GM12878 (cell line): ENCODE results near the gene SSTR4. TPM values are rescaled to one million over a fixed set of nuclear protein-coding genes. Genes with fewer than 3 reads are reported as not detected.

Experiments
- ATAC-seq: fragments of 200-7000 bp; cut with Tn5 transposase; 3 replicates; pipeline ENCODE4 v1.9.1; 2020; ENCODE audit warnings: mild to moderate bottlenecking, moderate library complexity
- BruUV-seq: library from RNA; stranded (reverse); fragments of 400-500 nt; replicated peaks from 2 replicates; lab custom pipeline; 2021; lab: Mats Ljungman, UMichigan
- CTCF ChIA-PET: fragments of 300-600 bp; sonication (Branson Sonifier 250); formaldehyde crosslinking; extraction: SDS; loops from one replicate; lab custom pipeline; 2021; ENCODE audit warnings: inconsistent platforms; lab: Yijun Ruan, JAX
- POLR2A ChIA-PET: fragments of 350-600 bp; formaldehyde crosslinking; extraction: SDS; loops from one replicate; lab custom pipeline; 2021; ENCODE audit warnings: inconsistent platforms; lab: Charles Lee
- RAD21 ChIA-PET: fragments of 300-600 bp; sonication (Branson Sonifier 250); formaldehyde crosslinking; loops from one replicate; lab custom pipeline; 2023; ENCODE audit warnings: antibody characterized with exemption; ENCODE audit not compliant: unreplicated experiment; lab: Charles Lee
- SMC1A ChIA-PET: fragments of 300-600 bp; sonication (Branson Sonifier 250); formaldehyde crosslinking; loops from one replicate; lab custom pipeline; 2023; ENCODE audit not compliant: unreplicated experiment, uncharacterized antibody; lab: Charles Lee
- DNase-seq: peaks from one replicate; pipeline ENCODE4 v3.0.0-alpha.2; 2011; ENCODE audit warnings: low read depth, low spot score
- FAIRE-seq: peaks from 3 replicates; lab custom pipeline; 2011; peaks lifted over from hg19 to GRCh38; lab: Jason Lieb, UNC
- H2AFZ ChIP-seq: 2 replicates; pipeline ENCODE4 v1.6.0; 2011; ENCODE audit warnings: low read depth, low read length, control low read depth; ENCODE audit not compliant: control insufficient read depth
- H3K27ac ChIP-seq: 2 replicates; pipeline ENCODE4 v1.5.1; 2011; ENCODE audit warnings: control low read depth; ENCODE audit not compliant: control insufficient read depth, insufficient read depth
- H3K27me3 ChIP-seq, 2 experiments: replicated peaks in 1 of 2; 2 replicates each; pipeline versions ENCODE4 v1.6.0 to v1.6.1; 2011; ENCODE audit warnings: low read length in 1 of 2; ENCODE audit not compliant: control insufficient read depth in 2 of 2, insufficient read depth in 2 of 2
- H3K36me3 ChIP-seq, 2 experiments: 2 replicates each; pipeline ENCODE4 v1.5.1; 2011; ENCODE audit warnings: low read length in 1 of 2; ENCODE audit not compliant: control insufficient read depth in 2 of 2, insufficient read depth in 2 of 2
- H3K4me1 ChIP-seq: 2 replicates; pipeline ENCODE4 v1.6.1; 2011; ENCODE audit warnings: mild to moderate bottlenecking, low read length, moderate library complexity, mixed read lengths; ENCODE audit not compliant: control insufficient read depth, insufficient read depth
- H3K4me2 ChIP-seq: 2 replicates; pipeline ENCODE4 v1.6.0; 2011; ENCODE audit warnings: control low read depth; ENCODE audit not compliant: control insufficient read depth, insufficient read depth
- H3K4me3 ChIP-seq: fragments of 200-600 bp; sonication (generic); 2 replicates; pipeline ENCODE4 v1.5.1; 2016
- H3K79me2 ChIP-seq: 2 replicates; pipeline ENCODE4 v1.6.0; 2011; ENCODE audit warnings: low read length; ENCODE audit not compliant: control insufficient read depth, insufficient read depth
- H3K9ac ChIP-seq: 2 replicates; pipeline ENCODE4 v1.8.0; 2011; ENCODE audit warnings: low read length, control low read depth, mixed read lengths; ENCODE audit not compliant: control insufficient read depth, insufficient read depth
- H3K9me3 ChIP-seq: replicated peaks from 3 replicates; pipeline ENCODE4 v1.5.1; 2011; ENCODE audit warnings: mild to moderate bottlenecking, low read length; ENCODE audit not compliant: control insufficient read depth, insufficient read depth
- H4K20me1 ChIP-seq: 2 replicates; pipeline ENCODE4 v1.6.0; 2011; ENCODE audit not compliant: control insufficient read depth, insufficient read depth
- BCL11A ChIP-seq: IDR thresholded peaks from 2 replicates; pipeline ENCODE4 v1.6.1; 2011; ENCODE audit warnings: low read depth, low read length
- EP300 ChIP-seq, 2 experiments: fragments of 150-350 bp in 1 of 2; IDR thresholded peaks; 2 replicates each; pipeline ENCODE4 v1.6.1; 2011 to 2012; ENCODE audit warnings: low read depth in 2 of 2, low read length in 2 of 2, borderline replicate concordance in 1 of 2, improper control_type of control experiment in 1 of 2, inconsistent platforms in 1 of 2; ENCODE audit not compliant: control insufficient read depth in 1 of 2
- ESRRA ChIP-seq: IDR thresholded peaks from 2 replicates; pipeline ENCODE4 v1.6.1; 2012; ENCODE audit warnings: mild to moderate bottlenecking, low read length, improper control_type of control experiment
- HDAC6 ChIP-seq: fragments of 200-600 bp; sonication (generic); IDR thresholded peaks from one replicate; pipeline ENCODE4 v1.8.0; 2017; ENCODE audit warnings: antibody characterized with exemption; ENCODE audit not compliant: unreplicated experiment
- IKZF2 ChIP-seq, 2 experiments: fragments of 450-650 bp; IDR thresholded peaks; 2 replicates each; pipeline ENCODE4 v1.6.1; 2017; ENCODE audit warnings: mild to moderate bottlenecking in 2 of 2, moderate library complexity in 2 of 2
- IRF4 ChIP-seq: IDR thresholded peaks from 2 replicates; pipeline ENCODE4 v1.6.1; 2011; ENCODE audit warnings: low read depth, low read length
- JUND ChIP-seq: IDR thresholded peaks from 2 replicates; pipeline ENCODE4 v1.6.1; 2012; ENCODE audit warnings: low read depth, mild to moderate bottlenecking, low read length, improper control_type of control experiment, moderate library complexity
- RAD51 ChIP-seq: fragments of 450-650 bp; IDR thresholded peaks from 2 replicates; pipeline ENCODE4 v1.6.1; 2016; ENCODE audit warnings: moderate library complexity, mild to moderate bottlenecking, inconsistent platforms
- SMAD1 ChIP-seq: fragments of 450-650 bp; IDR thresholded peaks from 2 replicates; pipeline ENCODE4 v1.6.1; 2018; ENCODE audit warnings: mild to moderate bottlenecking, low read depth; ENCODE audit not compliant: partially characterized antibody
- ZSCAN29 ChIP-seq: fragments of 450-650 bp; IDR thresholded peaks from 2 replicates; pipeline ENCODE4 v1.6.1; 2017; ENCODE audit warnings: mild to moderate bottlenecking, moderate library complexity
- WGBS: methylation state at CpG from one replicate; pipeline ENCODE4 v1.1.6; 2016; ENCODE audit warnings: low lambda C conversion rate; ENCODE audit not compliant: insufficient replicate concordance, insufficient coverage; ENCODE audit errors: missing lambda C conversion rate; 5-methylcytosine and 5-hydroxymethylcytosine counted together
- in situ Hi-C: fragments of 300-500 bp; cut with MboI; formaldehyde crosslinking; loops from 9 replicates; pipeline ENCODE4 v1.14.3; 2018; ENCODE audit warnings: mixed read lengths
- intact Hi-C: fragments of 100-400 bp; cut with micrococcal nuclease; formaldehyde crosslinking; loops from one replicate; pipeline ENCODE4 v1.14.2; 2022; ENCODE audit not compliant: unreplicated experiment
- polyA plus RNA-seq, 11 experiments: library from polyadenylated mRNA; depleted of rRNA in 4 of 11; unstranded in 6 of 11; stranded (reverse) in 5 of 11; fragments of >200 nt; fragmentation: Nextera tagmentation in 4 of 11; fragmentation: Illumina TruSeq in 1 of 11; extraction: Ambion mirVana in 4 of 11; extraction: Trizol in 1 of 11; gene quantifications; 1 replicate in 1 of 11; 2 replicates in 10 of 11; pipeline versions ENCODE4 v1.2.1 to v1.2.3, GENCODE V29; 2011 to 2016; ENCODE audit warnings: inconsistent platforms in 2 of 11, missing spikeins in 2 of 11, low read depth in 1 of 11
- total RNA-seq, 4 experiments: library from RNA; depleted of rRNA in 3 of 4; stranded (reverse); fragments of >200 nt in 3 of 4; fragmentation: Illumina TruSeq in 1 of 4; extraction: Trizol in 1 of 4; gene quantifications; 2 replicates each; pipeline versions ENCODE4 v1.2.1 to v1.2.3, GENCODE V29; 2013 to 2021
- TF ChIP-seq, protein P1 (sequence below): fragments of 450-650 bp; conservative IDR thresholded peaks from 2 replicates; pipeline ENCODE4 v1.6.1; 2017; ENCODE audit warnings: mild to moderate bottlenecking, moderate library complexity
- TF ChIP-seq, protein P2 (sequence below): fragments of 450-650 bp; IDR thresholded peaks from 2 replicates; pipeline ENCODE4 v1.6.1; 2016; ENCODE audit warnings: mild to moderate bottlenecking
- TF ChIP-seq, protein P3 (sequence below): IDR thresholded peaks from 2 replicates; pipeline ENCODE4 v1.6.1; 2011; ENCODE audit warnings: low read depth, mild to moderate bottlenecking, low read length, moderate library complexity, borderline replicate concordance; ENCODE audit errors: extremely low read depth

Gene SSTR4
- total and polyA plus RNA-seq, 10 of the 15 experiments (the other 5 are each of a cell fraction or from before 2014, with no cell fraction given), result not detected

DNA sequence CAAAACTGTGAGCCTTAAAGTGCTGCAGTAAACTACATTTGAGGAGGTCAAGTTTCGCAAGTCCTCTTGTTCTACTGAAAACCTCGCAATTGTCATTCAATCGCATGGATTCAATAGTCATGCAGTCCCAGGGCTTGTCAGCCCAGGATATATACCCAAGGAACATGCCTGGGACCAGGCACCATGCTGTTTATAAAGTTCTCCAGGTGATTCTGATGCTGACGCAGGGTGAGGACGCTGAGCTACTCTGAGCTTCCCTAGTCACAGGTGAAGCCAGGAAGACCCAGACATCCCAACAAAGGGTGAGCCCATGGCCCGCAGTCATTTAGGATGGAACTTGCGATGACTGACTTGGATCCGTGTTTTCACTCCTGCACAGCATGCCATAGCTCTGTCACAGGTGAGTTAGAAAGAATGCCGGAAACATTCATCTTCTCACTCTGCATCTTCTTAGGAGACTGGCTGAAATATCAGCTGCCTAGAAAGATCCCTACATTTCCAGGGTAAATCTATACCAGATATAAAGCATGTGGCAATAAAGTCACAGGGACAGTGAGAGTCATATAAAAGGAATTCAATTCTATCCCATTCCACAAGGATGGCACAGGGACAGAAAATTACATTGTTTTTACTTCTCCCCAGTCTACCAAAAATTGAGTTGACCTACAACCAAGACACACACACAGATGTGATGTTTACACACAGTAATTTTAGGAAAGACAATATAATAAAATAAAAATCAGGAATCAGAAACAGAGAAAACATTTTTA, 27.0 kb upstream of the SSTR4 start:
- Histone ChIP-seq H3K27me3 (no peaks in the 10 kb centered on the region), H3K9me3 (no peaks in the 10 kb centered on the region), H4K20me1 (no peaks in the 10 kb centered on the region), H3K9ac (no peak overlapping the region), H3K4me2 (no peak overlapping the region), H3K4me1 (no peaks in the 10 kb centered on the region), H2AFZ (no peak overlapping the region), H3K27ac (no peak overlapping the region), H3K79me2 (no peaks in the 10 kb centered on the region), H3K36me3 (no peaks in the 10 kb centered on the region), H3K4me3 (no peak overlapping the region)
- CTCF ChIA-PET, result no interaction called here
- TF ChIP-seq, protein P1, sequence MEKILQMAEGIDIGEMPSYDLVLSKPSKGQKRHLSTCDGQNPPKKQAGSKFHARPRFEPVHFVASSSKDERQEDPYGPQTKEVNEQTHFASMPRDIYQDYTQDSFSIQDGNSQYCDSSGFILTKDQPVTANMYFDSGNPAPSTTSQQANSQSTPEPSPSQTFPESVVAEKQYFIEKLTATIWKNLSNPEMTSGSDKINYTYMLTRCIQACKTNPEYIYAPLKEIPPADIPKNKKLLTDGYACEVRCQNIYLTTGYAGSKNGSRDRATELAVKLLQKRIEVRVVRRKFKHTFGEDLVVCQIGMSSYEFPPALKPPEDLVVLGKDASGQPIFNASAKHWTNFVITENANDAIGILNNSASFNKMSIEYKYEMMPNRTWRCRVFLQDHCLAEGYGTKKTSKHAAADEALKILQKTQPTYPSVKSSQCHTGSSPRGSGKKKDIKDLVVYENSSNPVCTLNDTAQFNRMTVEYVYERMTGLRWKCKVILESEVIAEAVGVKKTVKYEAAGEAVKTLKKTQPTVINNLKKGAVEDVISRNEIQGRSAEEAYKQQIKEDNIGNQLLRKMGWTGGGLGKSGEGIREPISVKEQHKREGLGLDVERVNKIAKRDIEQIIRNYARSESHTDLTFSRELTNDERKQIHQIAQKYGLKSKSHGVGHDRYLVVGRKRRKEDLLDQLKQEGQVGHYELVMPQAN, result no peak
- TF ChIP-seq, protein P2, sequence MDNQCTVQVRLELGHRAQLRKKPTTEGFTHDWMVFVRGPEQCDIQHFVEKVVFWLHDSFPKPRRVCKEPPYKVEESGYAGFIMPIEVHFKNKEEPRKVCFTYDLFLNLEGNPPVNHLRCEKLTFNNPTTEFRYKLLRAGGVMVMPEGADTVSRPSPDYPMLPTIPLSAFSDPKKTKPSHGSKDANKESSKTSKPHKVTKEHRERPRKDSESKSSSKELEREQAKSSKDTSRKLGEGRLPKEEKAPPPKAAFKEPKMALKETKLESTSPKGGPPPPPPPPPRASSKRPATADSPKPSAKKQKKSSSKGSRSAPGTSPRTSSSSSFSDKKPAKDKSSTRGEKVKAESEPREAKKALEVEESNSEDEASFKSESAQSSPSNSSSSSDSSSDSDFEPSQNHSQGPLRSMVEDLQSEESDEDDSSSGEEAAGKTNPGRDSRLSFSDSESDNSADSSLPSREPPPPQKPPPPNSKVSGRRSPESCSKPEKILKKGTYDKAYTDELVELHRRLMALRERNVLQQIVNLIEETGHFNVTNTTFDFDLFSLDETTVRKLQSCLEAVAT, result no peak
- no peak for TF ChIP-seq ESRRA
- TF ChIP-seq ZSCAN29, result no peak
- no peak for TF ChIP-seq HDAC6
- TF ChIP-seq, protein P3, sequence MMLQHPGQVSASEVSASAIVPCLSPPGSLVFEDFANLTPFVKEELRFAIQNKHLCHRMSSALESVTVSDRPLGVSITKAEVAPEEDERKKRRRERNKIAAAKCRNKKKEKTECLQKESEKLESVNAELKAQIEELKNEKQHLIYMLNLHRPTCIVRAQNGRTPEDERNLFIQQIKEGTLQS, result no peak
- TF ChIP-seq IKZF2 (IDR thresholded peaks at IDR 0.05), result no peak
- no peak for TF ChIP-seq RAD51
- TF ChIP-seq EP300 (IDR thresholded peaks at IDR 0.05; ENCODE audit: borderline replicate concordance in 1 of 2, control insufficient read depth in 1 of 2, low read depth in 2 of 2, low read length in 2 of 2), result no peak
- no peak for TF ChIP-seq BCL11A
- TF ChIP-seq SMAD1, result no peak
- TF ChIP-seq IRF4, result no peak
- TF ChIP-seq JUND, result no peak
- SMC1A ChIA-PET, result no interaction called here
- ATAC-seq (no peak), DNase-seq (no peak), FAIRE-seq (no peak)
- POLR2A ChIA-PET, result no interaction called here
- 58% methylated on average over 9 of the region's 9 CpGs for WGBS
- BruUV-seq, result no TSS peak
- in situ Hi-C loops, result no loop called here
- RAD21 ChIA-PET, result no interaction called here
- intact Hi-C loops, result no loop called here
